Measurements from ENCODE around the gene GRAMD2A.

DNA sequence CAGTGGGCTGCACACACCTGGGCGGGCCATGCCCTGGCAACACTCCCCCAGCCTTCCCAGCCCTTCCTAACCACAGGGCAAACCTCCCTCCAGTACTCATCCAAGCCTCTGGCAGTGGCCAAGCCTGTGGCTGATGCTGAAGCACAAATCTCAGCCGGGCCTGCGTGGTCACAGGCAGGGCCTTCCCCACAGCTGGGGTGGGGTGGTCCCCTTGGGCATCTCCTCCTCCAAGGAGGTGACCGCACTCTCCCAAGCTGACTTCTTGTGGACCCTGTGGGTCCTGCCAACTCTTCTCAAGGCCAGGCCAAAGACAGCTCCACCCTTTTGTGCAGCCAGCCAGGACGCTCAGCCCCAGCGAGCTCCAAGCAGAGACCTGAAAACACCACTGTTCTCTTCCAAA lies 21.4 kb downstream of the GRAMD2A start:
- TF ChIP-seq, protein P1, sequence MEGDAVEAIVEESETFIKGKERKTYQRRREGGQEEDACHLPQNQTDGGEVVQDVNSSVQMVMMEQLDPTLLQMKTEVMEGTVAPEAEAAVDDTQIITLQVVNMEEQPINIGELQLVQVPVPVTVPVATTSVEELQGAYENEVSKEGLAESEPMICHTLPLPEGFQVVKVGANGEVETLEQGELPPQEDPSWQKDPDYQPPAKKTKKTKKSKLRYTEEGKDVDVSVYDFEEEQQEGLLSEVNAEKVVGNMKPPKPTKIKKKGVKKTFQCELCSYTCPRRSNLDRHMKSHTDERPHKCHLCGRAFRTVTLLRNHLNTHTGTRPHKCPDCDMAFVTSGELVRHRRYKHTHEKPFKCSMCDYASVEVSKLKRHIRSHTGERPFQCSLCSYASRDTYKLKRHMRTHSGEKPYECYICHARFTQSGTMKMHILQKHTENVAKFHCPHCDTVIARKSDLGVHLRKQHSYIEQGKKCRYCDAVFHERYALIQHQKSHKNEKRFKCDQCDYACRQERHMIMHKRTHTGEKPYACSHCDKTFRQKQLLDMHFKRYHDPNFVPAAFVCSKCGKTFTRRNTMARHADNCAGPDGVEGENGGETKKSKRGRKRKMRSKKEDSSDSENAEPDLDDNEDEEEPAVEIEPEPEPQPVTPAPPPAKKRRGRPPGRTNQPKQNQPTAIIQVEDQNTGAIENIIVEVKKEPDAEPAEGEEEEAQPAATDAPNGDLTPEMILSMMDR (IDR thresholded peaks at IDR 0.05): no peak
- TF ChIP-seq POLR2A (IDR thresholded peaks at IDR 0.05): no peak
- TF ChIP-seq POLR2AphosphoS5 (IDR thresholded peaks at IDR 0.05): no peak
- TF ChIP-seq EP300 (IDR thresholded peaks at IDR 0.05): no peak

Data from upper lobe of left lung (tissue), 4 donors.